Activated CD4-positive, alpha-beta T cell treated with anti-CD3 and anti-CD28 coated beads, Interleukin-2, amount 10 ng/mL, durations not matched to agents 7 days and 5 days (primary cell): ENCODE results near the gene SULT2A1. TPM values are rescaled to one million over a fixed set of nuclear protein-coding genes. Genes with fewer than 3 reads are reported as not detected.

Experiments used
- CTCF ChIA-PET: fragments of 350-600 bp; sonication (Branson Sonifier 250); formaldehyde crosslinking; loops from one replicate; lab custom pipeline; 2021; ENCODE audit warnings: antibody characterized with exemption; lab: Charles Lee
- POLR2A ChIA-PET: fragments of 350-600 bp; sonication (Branson Sonifier 250); formaldehyde crosslinking; loops from one replicate; lab custom pipeline; 2021; ENCODE audit warnings: antibody characterized with exemption; lab: Charles Lee
- DNase-seq: peaks from one replicate; pipeline ENCODE4 v3.0.0-alpha.2; 2020
- H3K27ac Mint-ChIP-seq: one replicate; pipeline ENCODE4 v1.8.0; 2021; ENCODE audit warnings: mild to moderate bottlenecking, moderate library complexity, mixed read lengths
- H3K27me3 Mint-ChIP-seq: one replicate; pipeline ENCODE4 v1.8.0; 2021; ENCODE audit warnings: mixed read lengths
- H3K36me3 Mint-ChIP-seq: one replicate; pipeline ENCODE4 v1.8.0; 2021; ENCODE audit warnings: low read depth, mixed read lengths
- H3K4me1 Mint-ChIP-seq: one replicate; pipeline ENCODE4 v1.8.0; 2021; ENCODE audit warnings: mixed read lengths
- H3K4me3 Mint-ChIP-seq: one replicate; pipeline ENCODE4 v1.8.0; 2021; ENCODE audit warnings: mild to moderate bottlenecking, moderate library complexity, mixed read lengths
- H3K9me3 Mint-ChIP-seq: one replicate; pipeline ENCODE4 v1.8.0; 2021; ENCODE audit warnings: mixed read lengths
- total RNA-seq, 2 experiments: library from RNA; stranded (reverse); gene quantifications; one replicate each; pipeline ENCODE4 v1.2.3, GENCODE V29; 2021

SULT2A1 gene
- total RNA-seq, 2 experiments from 2014 or later: not detected

DNA sequence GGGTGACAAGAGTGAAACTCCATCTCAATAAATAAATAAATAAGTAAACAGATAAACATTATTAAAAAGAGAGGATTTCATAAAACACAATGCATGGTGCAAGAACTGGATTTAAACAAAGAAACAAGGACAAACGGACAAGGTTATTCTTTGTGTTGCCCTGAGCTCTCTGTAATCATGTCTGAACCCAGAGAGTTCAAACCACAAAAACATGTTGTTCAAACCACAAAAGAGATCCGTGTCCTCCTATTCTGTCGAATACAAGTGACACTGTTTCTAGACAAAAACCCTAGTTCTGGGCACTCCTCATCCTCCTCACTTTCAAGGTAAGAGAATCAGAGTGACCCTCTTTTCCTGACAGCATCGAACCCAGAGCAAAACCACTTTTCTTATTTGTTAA lies 31.7 kb downstream of the SULT2A1 start:
- POLR2A ChIA-PET: no interaction called here
- no peak overlapping the region for H3K27ac Mint-ChIP-seq
- H3K4me1 Mint-ChIP-seq: peaks cover 10% of the 10 kb centered on the region
- no peaks in the 10 kb centered on the region for H3K9me3 Mint-ChIP-seq
- CTCF ChIA-PET: no interaction called here
- peaks cover 20% of the 10 kb centered on the region for H3K27me3 Mint-ChIP-seq
- no peak overlapping the region for H3K4me3 Mint-ChIP-seq
- DNase-seq: no peak
- no peaks in the 10 kb centered on the region for H3K36me3 Mint-ChIP-seq

DNA sequence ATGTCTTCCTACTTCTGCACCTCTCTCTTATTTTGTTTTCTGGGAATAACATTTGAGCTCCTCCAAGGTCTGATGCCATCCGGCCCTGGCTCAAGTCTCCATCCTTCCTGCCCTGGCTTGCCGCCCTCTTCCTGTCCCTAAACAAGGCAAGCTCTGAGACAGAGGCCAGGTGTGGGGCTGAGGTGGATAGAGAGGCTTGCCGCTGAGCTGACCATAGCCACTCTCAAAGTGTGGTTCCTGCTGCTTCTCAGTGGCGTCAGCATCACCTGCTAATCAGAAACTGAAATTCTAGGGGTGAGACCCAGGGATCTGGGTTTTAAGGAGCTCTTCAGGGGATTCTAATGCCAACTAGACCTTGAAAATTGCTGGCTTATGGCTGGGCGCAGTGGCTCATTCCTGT lies 33.1 kb downstream of the SULT2A1 start:
- no peak for DNase-seq
- no peaks in the 10 kb centered on the region for H3K36me3 Mint-ChIP-seq
- no peaks in the 10 kb centered on the region for H3K9me3 Mint-ChIP-seq
- H3K4me1 Mint-ChIP-seq: peaks cover 13% of the 10 kb centered on the region
- no peak overlapping the region for H3K27ac Mint-ChIP-seq
- peaks cover 32% of the 10 kb centered on the region for H3K27me3 Mint-ChIP-seq
- ChIA-PET CTCF (no interaction called here), POLR2A (no interaction called here)
- H3K4me3 Mint-ChIP-seq: no peak overlapping the region

DNA sequence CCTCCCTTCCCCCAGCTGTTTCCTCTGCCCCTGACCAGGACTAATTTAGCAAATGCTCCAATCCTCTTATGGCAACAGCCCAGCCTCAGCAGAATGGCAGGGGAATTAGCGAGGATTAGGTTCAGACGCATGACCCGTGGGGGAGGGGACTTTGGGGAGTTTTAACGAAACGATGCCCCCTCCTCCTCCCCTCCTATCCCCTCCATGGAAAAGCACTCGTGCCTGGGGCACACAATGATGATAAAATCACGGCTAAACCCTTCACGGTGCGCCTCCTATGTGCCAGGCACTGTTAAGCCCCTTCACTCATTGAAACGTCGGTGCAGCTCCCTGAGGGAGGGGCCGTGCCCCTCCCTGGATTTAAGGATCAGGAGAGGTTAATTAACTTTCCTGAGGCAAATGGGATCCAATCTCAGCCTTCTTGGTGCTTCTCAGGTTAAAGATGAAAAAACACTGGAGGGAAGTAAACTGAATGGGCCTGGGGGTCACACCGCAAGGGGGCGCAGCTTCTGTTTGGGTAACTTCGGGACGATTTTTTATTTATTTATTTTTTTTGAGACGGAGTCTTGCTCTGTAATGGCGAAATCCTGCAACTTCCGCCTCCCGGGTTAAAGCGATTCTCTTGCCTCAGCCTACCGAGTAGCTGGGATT lies 37.2 kb downstream of the SULT2A1 start:
- CTCF ChIA-PET: no interaction called here
- DNase-seq: peak; percentile 36
- H3K27ac Mint-ChIP-seq: peak overlapping the region; percentile 47
- H3K27me3 Mint-ChIP-seq: peaks cover 33% of the 10 kb centered on the region
- POLR2A ChIA-PET: no interaction called here
- no peaks in the 10 kb centered on the region for H3K9me3 Mint-ChIP-seq
- H3K4me3 Mint-ChIP-seq: no peak overlapping the region
- H3K4me1 Mint-ChIP-seq: peaks cover 8% of the 10 kb centered on the region
- no peaks in the 10 kb centered on the region for H3K36me3 Mint-ChIP-seq

DNA sequence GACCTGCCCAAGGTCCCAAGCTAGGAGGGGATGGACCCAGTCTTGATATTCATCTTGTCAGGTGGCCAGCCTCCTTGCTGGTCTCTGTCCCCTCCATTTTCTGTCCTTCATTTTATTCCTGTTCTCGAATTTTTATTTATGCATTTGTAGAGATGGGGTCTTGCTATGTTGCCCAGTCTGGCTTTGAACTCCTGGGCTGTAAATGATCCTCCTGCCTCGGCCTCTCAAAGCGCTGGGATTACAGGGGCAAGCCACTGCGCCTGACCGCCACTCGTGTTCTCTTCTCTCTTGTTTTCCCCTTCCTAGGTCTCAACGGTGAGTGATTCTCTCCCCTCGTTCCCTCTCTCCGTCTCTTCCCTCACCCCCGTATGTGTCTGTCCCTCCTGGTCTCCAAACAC lies 37.7 kb downstream of the SULT2A1 start:
- H3K36me3 Mint-ChIP-seq: no peaks in the 10 kb centered on the region
- POLR2A ChIA-PET: no interaction called here
- no peak overlapping the region for H3K27ac Mint-ChIP-seq
- no peaks in the 10 kb centered on the region for H3K9me3 Mint-ChIP-seq
- CTCF ChIA-PET: no interaction called here
- peaks cover 33% of the 10 kb centered on the region for H3K27me3 Mint-ChIP-seq
- no peak for DNase-seq
- no peak overlapping the region for H3K4me3 Mint-ChIP-seq
- H3K4me1 Mint-ChIP-seq: peaks cover 7% of the 10 kb centered on the region

DNA sequence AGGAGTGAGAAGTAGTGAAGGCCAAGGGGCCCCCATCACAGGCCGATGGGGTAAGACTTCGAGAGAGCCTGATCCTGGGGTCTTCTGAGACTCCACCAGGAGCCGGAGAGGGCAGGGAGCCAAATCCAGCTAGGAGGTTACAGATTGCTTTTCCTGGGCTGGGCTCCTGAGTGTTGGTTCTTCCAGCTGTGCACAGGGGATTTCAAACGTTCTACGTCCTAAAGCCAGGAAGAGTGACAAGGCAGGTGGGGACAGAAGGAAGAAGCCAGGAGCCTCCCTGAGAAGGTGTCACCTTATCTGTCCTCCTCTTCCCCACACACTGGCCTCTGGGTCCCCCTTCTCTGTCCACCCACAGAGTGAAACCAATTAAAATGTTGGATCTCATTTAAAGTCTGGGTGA lies 43.2 kb downstream of the SULT2A1 start:
- POLR2A ChIA-PET: no interaction called here
- Mint-ChIP-seq H3K4me1 (no peaks in the 10 kb centered on the region), H3K4me3 (no peak overlapping the region), H3K27ac (no peak overlapping the region), H3K36me3 (no peaks in the 10 kb centered on the region), H3K9me3 (no peaks in the 10 kb centered on the region), H3K27me3 (peaks cover 4% of the 10 kb centered on the region)
- CTCF ChIA-PET: no interaction called here
- no peak for DNase-seq

DNA sequence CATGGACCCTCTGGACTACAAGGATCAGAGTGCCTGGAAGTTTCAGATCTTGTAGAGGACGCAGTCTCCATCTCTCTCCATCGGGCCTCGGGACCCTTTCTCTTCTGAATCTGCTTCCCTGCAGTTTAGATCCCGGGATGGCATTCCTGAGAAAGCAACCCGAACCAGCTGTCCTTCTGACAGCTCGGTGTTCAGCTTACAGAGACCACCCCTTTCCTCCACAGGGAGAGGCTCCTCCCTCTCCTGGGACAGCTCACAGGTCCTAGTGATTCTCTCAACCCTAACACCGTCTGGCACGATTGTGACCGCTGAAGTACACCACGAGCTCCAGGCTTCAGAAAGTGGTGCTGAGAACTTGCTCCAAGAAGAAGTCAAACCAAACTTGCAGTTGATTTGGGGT lies 46.2 kb downstream of the SULT2A1 start:
- ChIA-PET POLR2A (no interaction called here), CTCF (interaction anchor here (0.7 kb wide), 2 partner anchors 21 to 29 kb away, joined by 3 read pairs; no protein-coding TSS in a partner anchor)
- Mint-ChIP-seq H3K4me3 (no peak overlapping the region), H3K27ac (no peak overlapping the region), H3K4me1 (no peaks in the 10 kb centered on the region), H3K9me3 (no peaks in the 10 kb centered on the region), H3K27me3 (no peaks in the 10 kb centered on the region), H3K36me3 (no peaks in the 10 kb centered on the region)
- DNase-seq: no peak

DNA sequence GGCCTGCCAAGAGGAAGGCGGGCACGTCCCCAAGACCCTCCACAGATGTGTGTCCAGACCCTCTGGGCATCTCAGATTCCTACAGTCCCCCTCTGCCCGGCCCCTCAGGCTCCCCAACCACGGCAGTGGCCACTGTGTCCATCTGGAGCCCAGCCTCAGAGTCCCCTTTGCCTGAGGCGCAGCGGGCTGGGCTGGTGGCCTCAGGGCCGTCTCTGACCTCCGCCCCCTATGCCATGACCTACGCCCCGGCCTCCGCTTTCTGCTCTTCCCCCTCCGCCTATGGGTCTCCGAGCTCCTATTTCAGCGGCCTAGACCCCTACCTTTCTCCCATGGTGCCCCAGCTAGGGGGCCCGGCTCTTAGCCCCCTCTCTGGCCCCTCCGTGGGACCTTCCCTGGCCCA lies 46.7 kb downstream of the SULT2A1 start:
- no peak overlapping the region for H3K4me3 Mint-ChIP-seq
- POLR2A ChIA-PET: no interaction called here
- no peaks in the 10 kb centered on the region for H3K9me3 Mint-ChIP-seq
- CTCF ChIA-PET: interaction anchor here (0.7 kb wide), 2 partner anchors 20 to 30 kb away, joined by 3 read pairs; no protein-coding TSS in a partner anchor
- no peaks in the 10 kb centered on the region for H3K4me1 Mint-ChIP-seq
- H3K27me3 Mint-ChIP-seq: no peaks in the 10 kb centered on the region
- no peaks in the 10 kb centered on the region for H3K36me3 Mint-ChIP-seq
- DNase-seq: no peak
- no peak overlapping the region for H3K27ac Mint-ChIP-seq

DNA sequence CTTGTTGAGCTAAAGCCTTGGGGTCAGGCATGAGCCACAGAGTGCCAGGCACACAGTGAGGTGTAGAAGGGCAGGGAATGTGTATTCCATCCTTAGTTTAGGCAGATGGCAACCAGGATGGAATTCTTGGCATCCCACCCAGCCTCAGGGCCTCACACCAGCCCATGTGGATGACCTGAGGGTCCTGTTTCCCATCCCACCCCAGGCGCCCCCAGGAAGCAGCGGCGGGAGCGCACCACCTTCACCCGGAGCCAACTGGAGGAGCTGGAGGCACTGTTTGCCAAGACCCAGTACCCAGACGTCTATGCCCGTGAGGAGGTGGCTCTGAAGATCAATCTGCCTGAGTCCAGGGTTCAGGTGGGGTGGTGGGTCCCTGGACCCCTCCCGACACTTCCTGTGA lies 50.1 kb downstream of the SULT2A1 start:
- CTCF ChIA-PET: no interaction called here
- DNase-seq: no peak
- Mint-ChIP-seq H3K27me3 (no peaks in the 10 kb centered on the region), H3K9me3 (no peaks in the 10 kb centered on the region), H3K27ac (no peak overlapping the region), H3K4me1 (no peaks in the 10 kb centered on the region), H3K36me3 (no peaks in the 10 kb centered on the region), H3K4me3 (no peak overlapping the region)
- POLR2A ChIA-PET: no interaction called here

DNA sequence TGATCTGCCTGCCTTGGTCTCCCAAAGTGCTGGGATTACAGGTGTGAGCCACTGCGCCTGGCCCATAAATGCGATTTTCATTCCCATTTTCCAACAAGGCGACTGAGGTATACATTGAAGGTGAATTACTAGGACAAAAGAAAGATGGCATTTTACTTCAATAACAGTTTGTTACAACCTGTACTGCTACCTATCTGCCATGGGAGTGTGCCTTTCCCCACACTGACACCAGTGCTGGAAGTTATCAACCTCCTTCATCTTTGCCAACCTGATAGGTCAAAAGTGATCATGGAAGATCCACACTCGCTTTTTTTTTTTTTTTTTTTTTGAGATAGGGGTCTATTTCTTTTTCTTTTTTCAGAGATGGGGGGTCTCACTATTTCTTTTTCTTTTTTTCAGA lies 53.4 kb downstream of the SULT2A1 start:
- ChIA-PET CTCF (no interaction called here), POLR2A (no interaction called here)
- Mint-ChIP-seq H3K36me3 (no peaks in the 10 kb centered on the region), H3K27ac (no peak overlapping the region), H3K9me3 (no peaks in the 10 kb centered on the region), H3K4me3 (no peak overlapping the region), H3K27me3 (no peaks in the 10 kb centered on the region), H3K4me1 (no peaks in the 10 kb centered on the region)
- no peak for DNase-seq

DNA sequence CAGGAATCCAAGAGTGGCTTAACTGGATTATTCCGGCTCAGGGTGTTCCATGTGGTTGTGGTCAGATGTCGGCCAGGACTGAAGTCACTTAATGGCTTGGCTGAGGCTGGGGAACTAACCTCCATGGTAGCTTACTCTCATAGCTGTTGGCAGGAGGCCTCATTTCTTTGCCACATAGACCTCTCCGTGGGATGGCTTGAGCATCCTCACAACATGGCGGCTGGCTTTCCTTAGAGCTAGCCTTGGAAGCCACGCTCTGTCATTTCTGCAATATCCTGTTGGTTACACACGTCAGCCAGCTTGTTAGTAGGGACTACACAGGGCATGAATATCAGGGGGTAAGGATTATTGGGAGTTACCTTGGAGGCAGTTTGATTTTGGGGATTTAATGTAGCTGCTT lies 59.3 kb downstream of the SULT2A1 start:
- CTCF ChIA-PET: no interaction called here
- POLR2A ChIA-PET: no interaction called here
- H3K4me3 Mint-ChIP-seq: no peak overlapping the region
- no peaks in the 10 kb centered on the region for H3K4me1 Mint-ChIP-seq
- DNase-seq: no peak
- no peaks in the 10 kb centered on the region for H3K36me3 Mint-ChIP-seq
- H3K27ac Mint-ChIP-seq: no peak overlapping the region
- peaks cover 5% of the 10 kb centered on the region for H3K27me3 Mint-ChIP-seq
- H3K9me3 Mint-ChIP-seq: no peaks in the 10 kb centered on the region

DNA sequence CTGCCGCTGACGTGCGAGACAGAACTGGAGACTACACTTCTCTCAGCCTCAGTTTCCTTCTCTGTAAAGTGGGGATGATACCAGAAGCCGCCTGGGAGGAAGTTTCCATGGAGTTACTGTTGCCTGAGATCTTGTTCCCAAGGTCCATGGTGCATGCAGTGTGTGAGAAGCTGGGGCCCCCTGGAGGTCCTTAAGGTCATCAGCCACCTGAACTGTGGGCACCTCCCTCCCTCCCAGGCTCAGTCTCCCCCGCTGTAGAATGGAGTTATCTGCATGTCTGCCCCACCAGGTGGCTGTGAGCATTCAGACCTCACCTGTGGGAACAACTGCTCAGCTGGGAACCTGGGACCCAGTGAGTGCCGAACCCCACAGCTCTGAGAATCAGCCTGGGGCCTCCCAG lies 61.7 kb downstream of the SULT2A1 start:
- H3K27me3 Mint-ChIP-seq: peaks cover 25% of the 10 kb centered on the region
- H3K4me1 Mint-ChIP-seq: peaks cover 3% of the 10 kb centered on the region
- no peak overlapping the region for H3K4me3 Mint-ChIP-seq
- H3K9me3 Mint-ChIP-seq: no peaks in the 10 kb centered on the region
- no peak for DNase-seq
- H3K27ac Mint-ChIP-seq: no peak overlapping the region
- ChIA-PET CTCF (no interaction called here), POLR2A (no interaction called here)
- H3K36me3 Mint-ChIP-seq: no peaks in the 10 kb centered on the region

DNA sequence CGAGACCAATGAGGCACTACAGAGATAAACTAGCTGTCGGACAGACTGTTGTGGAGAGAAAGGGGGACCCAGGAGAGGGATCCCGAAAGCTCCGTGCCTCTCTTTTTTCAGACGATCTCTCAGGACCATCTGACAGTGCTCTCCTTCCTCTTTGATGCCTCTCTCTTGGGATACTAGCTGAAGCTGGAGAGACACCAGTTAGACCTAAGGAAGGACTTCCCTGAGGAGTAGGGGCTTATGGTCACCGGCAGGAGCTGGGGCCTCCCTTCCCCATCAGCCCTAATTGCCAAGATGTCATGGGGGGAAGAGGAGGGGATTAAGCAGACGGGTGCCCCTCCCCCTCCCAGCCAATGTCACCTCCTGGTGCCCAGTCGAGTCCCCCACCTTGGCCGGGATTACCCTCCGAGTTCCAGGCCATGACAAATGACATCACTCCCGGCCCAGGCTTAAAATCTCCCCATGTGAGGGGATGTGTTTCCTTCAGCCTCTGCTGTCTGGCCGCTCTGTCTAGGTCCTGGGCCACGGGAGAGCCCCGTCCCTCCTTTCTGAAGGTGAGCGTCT lies 64.6 kb downstream of the SULT2A1 start, which contains the start of gene CRX:
Gene CRX (plus strand): TSS at position 478 of the 561 bp plus-strand sequence. CDS start 12,507 bp downstream, outside the sequence.
- H3K36me3 Mint-ChIP-seq: no peaks in the 10 kb centered on the region
- POLR2A ChIA-PET: no interaction called here
- no peak for DNase-seq
- H3K27me3 Mint-ChIP-seq: peaks cover 38% of the 10 kb centered on the region
- H3K4me1 Mint-ChIP-seq: peaks cover 3% of the 10 kb centered on the region
- no peak within 1 kb of the TSS for H3K4me3 Mint-ChIP-seq
- H3K9me3 Mint-ChIP-seq: no peaks in the 10 kb centered on the region
- H3K27ac Mint-ChIP-seq: no peak within 1 kb of the TSS
- CTCF ChIA-PET: no interaction called here
